Posterior vena cava (tissue), 2 donors: ENCODE data around the gene GABRG3. TPM values are rescaled to one million over a fixed set of nuclear protein-coding genes. Genes with fewer than 3 reads are reported as not detected.

Experiments used
- DNase-seq: peaks from one replicate; pipeline ENCODE4 v3.0.0-alpha.2; 2020; ENCODE audit warnings: low spot score
- intact Hi-C, 2 donors: fragments of 100-400 bp; cut with DNase I; formaldehyde crosslinking; loops; one replicate each; pipeline versions ENCODE4 v1.14.1 to v1.14.2; 2022 to 2023
- total RNA-seq, 2 donors: library from RNA; stranded (reverse); fragmentation: NEBNext Ultra II Directional; extraction: Animal tissue kit (Norgen Biotek cat#: 25700); gene quantifications; one replicate each; pipeline ENCODE4 v1.2.1, GENCODE V29; 2021
- donor health status: DM: yes; HTN: yes; CAD: no.
- donor health status: DM: yes; HTN: yes; CAD: no.

GABRG3 gene
- total RNA-seq, 2 donors from 2014 or later: not detected

GRCh38 chr15:27464941-27465612, 494.1 kb downstream of the GABRG3 start:
- no peak for DNase-seq
- intact Hi-C loops: no loop called here

GRCh38 chr15:27466758-27467157, 495.8 kb downstream of the GABRG3 start:
- intact Hi-C loops: no loop called here
- DNase-seq: no peak

GRCh38 chr15:27468151-27468591, 497.2 kb downstream of the GABRG3 start:
- no peak for DNase-seq
- intact Hi-C loops: no loop called here

GRCh38 chr15:27473845-27474244, 502.9 kb downstream of the GABRG3 start:
- intact Hi-C loops: no loop called here
- DNase-seq: no peak

GRCh38 chr15:27475395-27475794, 504.4 kb downstream of the GABRG3 start:
- intact Hi-C loops: no loop called here
- DNase-seq: no peak

- no peak for DNase-seq
- intact Hi-C loops: loop anchor here in 1 of 2 donors (1.0 kb wide), 1 partner anchor 12 kb away; no protein-coding TSS in a partner anchor
Observed at GRCh38 chr15:27479296-27480140, 508.5 kb downstream of the GABRG3 start.

GRCh38 chr15:27480141-27480530, 509.2 kb downstream of the GABRG3 start:
- DNase-seq: no peak
- intact Hi-C loops: loop anchor here in 1 of 2 donors (1.0 kb wide), 1 partner anchor 11 kb away; no protein-coding TSS in a partner anchor

- DNase-seq: no peak
- intact Hi-C loops: loop anchor here in 1 of 2 donors (1.0 kb wide), 1 partner anchor 11 kb away; no protein-coding TSS in a partner anchor
Observed at GRCh38 chr15:27480642-27481041, 509.7 kb downstream of the GABRG3 start.

- intact Hi-C loops: no loop called here
- no peak for DNase-seq
Observed at GRCh38 chr15:27481768-27482167, 510.8 kb downstream of the GABRG3 start.

- intact Hi-C loops: no loop called here
- DNase-seq: no peak
Observed at GRCh38 chr15:27482287-27482686, 511.3 kb downstream of the GABRG3 start.

- intact Hi-C loops: no loop called here
Observed at GRCh38 chr15:27483124-27483523, 512.1 kb downstream of the GABRG3 start.

GRCh38 chr15:27485265-27485664, 514.3 kb downstream of the GABRG3 start:
- DNase-seq: no peak
- intact Hi-C loops: no loop called here

More at GRCh38 chr15:27483124-27483523, 512.1 kb downstream of the GABRG3 start:
- no peak for DNase-seq

GRCh38 chr15:27486051-27486450, 515.1 kb downstream of the GABRG3 start:
- intact Hi-C loops: no loop called here
- DNase-seq: no peak

GRCh38 chr15:27486683-27487647, 516.0 kb downstream of the GABRG3 start:
- intact Hi-C loops: no loop called here

GRCh38 chr15:27487846-27488245, 516.9 kb downstream of the GABRG3 start:
- no peak for DNase-seq
- intact Hi-C loops: no loop called here

More at GRCh38 chr15:27486683-27487647, 516.0 kb downstream of the GABRG3 start:
- no peak for DNase-seq

GRCh38 chr15:27490867-27491595, 520.0 kb downstream of the GABRG3 start:
- no peak for DNase-seq
- intact Hi-C loops: loop anchor here in 1 of 2 donors (1.0 kb wide), 1 partner anchor 11 kb away; no protein-coding TSS in a partner anchor

GRCh38 chr15:27491666-27492621, 521.0 kb downstream of the GABRG3 start:
- intact Hi-C loops: loop anchor here in 1 of 2 donors (1.0 kb wide), 1 partner anchor 12 kb away; no protein-coding TSS in a partner anchor
- DNase-seq: peak; percentile 78
